HepG2 (cell line): ENCODE measurements around the gene ANKRD29.

ENCODE experiments used
- EEA1 ChIP-seq: sonication (generic); formaldehyde crosslinking; IDR thresholded peaks from 2 replicates; pipeline ENCODE4 v1.5.1; 2020; ENCODE audit warnings: mild to moderate bottlenecking, missing genetic modification reagents, borderline replicate concordance
- EZH2 ChIP-seq: conservative IDR thresholded peaks from 2 replicates; pipeline ENCODE4 v1.6.1; 2012; ENCODE audit warnings: mild to moderate bottlenecking, low read depth, low read length, moderate library complexity
- ZNF256 ChIP-seq: sonication (generic); formaldehyde crosslinking; conservative IDR thresholded peaks from 2 replicates; pipeline ENCODE4 v1.4.0; 2020; ENCODE audit warnings: missing genetic modification reagents
- ZNF660 ChIP-seq: sonication (generic); formaldehyde crosslinking; IDR thresholded peaks from 2 replicates; pipeline ENCODE4 v1.5.1; 2020; ENCODE audit warnings: mild to moderate bottlenecking, low read depth, missing genetic modification reagents, borderline replicate concordance

DNA sequence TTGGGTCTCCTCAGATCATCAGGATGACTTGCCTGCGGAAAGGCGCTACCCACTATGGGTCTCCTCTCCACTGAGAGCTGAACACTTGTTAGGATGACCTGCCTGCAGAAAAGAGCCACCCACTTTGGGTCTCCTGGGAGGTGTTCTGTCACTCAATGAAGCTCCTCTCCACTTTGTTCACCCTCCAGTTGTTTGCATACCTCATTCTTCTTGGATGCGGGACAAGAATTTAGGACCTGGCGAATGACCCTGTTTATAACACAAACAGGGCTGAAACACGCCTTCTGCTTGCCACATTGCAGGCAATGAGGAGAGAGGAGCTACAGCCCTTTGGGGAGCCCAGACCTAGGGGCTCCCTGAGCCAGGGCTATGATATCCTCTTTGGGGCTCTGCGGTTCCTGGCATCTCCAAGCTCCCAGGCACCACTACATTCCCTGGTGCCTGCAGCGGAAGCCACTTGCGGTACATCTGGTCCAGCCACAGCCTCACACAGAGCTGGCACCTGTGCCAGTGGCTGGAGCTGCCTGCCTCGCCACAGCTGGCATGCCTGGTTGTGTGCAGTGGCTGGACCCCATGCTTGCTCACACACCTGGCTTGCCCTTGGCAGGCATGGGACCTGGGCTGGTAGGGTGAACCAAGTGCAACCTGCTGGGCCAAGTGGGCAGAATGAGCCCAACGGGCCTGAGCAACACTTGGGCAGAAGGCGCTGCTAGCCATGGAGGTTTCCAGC lies 20.6 kb downstream of the ANKRD29 start:
- TF ChIP-seq EEA1, result no peak
- TF ChIP-seq ZNF256 (CRISPR knock-in tag), result no peak
- TF ChIP-seq ZNF660, result no peak
- no peak for TF ChIP-seq EZH2
